GM23338 (cell line): ENCODE results near the gene BGLAP. TPM values are rescaled to one million over a fixed set of nuclear protein-coding genes. Genes with fewer than 3 reads are reported as not detected.

Source experiments
- ATAC-seq: fragments of 200-7000 bp; cut with Tn5 transposase; 3 replicates; pipeline ENCODE4 v1.9.1; 2020
- DNase-seq: peaks from one replicate; pipeline ENCODE4 v3.0.0-alpha.2; 2015; ENCODE audit warnings: low spot score
- H2AFZ ChIP-seq: fragments of 200-600 bp; sonication (generic); 2 replicates; pipeline ENCODE4 v1.8.0; 2016; ENCODE audit warnings: antibody characterized with exemption, mild to moderate bottlenecking, moderate library complexity
- H3F3A ChIP-seq: fragments of 200-600 bp; sonication (generic); replicated peaks from 2 replicates; pipeline ENCODE4 v1.8.0; 2017; ENCODE audit warnings: antibody characterized with exemption, mixed run types, low read depth
- H3K27ac ChIP-seq: fragments of 200-600 bp; sonication (generic); 2 replicates; pipeline ENCODE4 v1.6.1; 2016; ENCODE audit warnings: low read depth
- H3K27me3 ChIP-seq: fragments of 200-600 bp; sonication (generic); 2 replicates; pipeline ENCODE4 v1.8.0; 2016; ENCODE audit warnings: mild to moderate bottlenecking, mixed run types, moderate library complexity; ENCODE audit not compliant: insufficient read depth
- H3K36me3 ChIP-seq: fragments of 200-600 bp; sonication (generic); 2 replicates; pipeline ENCODE4 v1.8.0; 2016; ENCODE audit warnings: mild to moderate bottlenecking; ENCODE audit not compliant: insufficient read depth
- H3K4me1 ChIP-seq: fragments of 200-600 bp; sonication (generic); 2 replicates; pipeline ENCODE4 v1.8.0; 2016; ENCODE audit warnings: mild to moderate bottlenecking, moderate library complexity; ENCODE audit not compliant: insufficient read depth
- H3K4me2 ChIP-seq: fragments of 200-600 bp; sonication (generic); 2 replicates; pipeline ENCODE4 v1.7.1; 2017; ENCODE audit warnings: mixed run types
- H3K4me3 ChIP-seq: fragments of 200-600 bp; sonication (generic); 2 replicates; pipeline ENCODE4 v1.6.1; 2016; ENCODE audit warnings: mixed run types
- H3K79me2 ChIP-seq: fragments of 200-600 bp; sonication (generic); replicated peaks from 2 replicates; pipeline ENCODE4 v1.8.0; 2017; ENCODE audit warnings: mild to moderate bottlenecking; ENCODE audit not compliant: insufficient read depth
- H3K9me2 ChIP-seq: fragments of 200-600 bp; sonication (generic); 2 replicates; pipeline ENCODE4 v1.8.0; 2017; ENCODE audit not compliant: insufficient read depth
- H4K20me1 ChIP-seq: fragments of 200-600 bp; sonication (generic); replicated peaks from 2 replicates; pipeline ENCODE4 v1.8.0; 2017; ENCODE audit warnings: mild to moderate bottlenecking; ENCODE audit not compliant: insufficient read depth
- H3K27ac Mint-ChIP-seq: 2 replicates; pipeline ENCODE4 v1.8.0; 2020; ENCODE audit warnings: inconsistent platforms, mild to moderate bottlenecking, moderate library complexity, mixed read lengths
- H3K27me3 Mint-ChIP-seq: 3 replicates; pipeline ENCODE4 v1.8.0; 2022; ENCODE audit warnings: low read depth, mild to moderate bottlenecking, moderate library complexity, mixed read lengths, inconsistent platforms; ENCODE audit not compliant: insufficient read depth, poor library complexity
- H3K36me3 Mint-ChIP-seq: 3 replicates; pipeline ENCODE4 v1.8.0; 2021; ENCODE audit warnings: low read depth, mild to moderate bottlenecking, inconsistent platforms, moderate library complexity, mixed read lengths
- H3K4me1 Mint-ChIP-seq: 3 replicates; pipeline ENCODE4 v1.8.0; 2020; ENCODE audit warnings: mild to moderate bottlenecking, inconsistent platforms, mixed read lengths
- H3K4me3 Mint-ChIP-seq: 3 replicates; pipeline ENCODE4 v1.8.0; 2021; ENCODE audit warnings: moderate library complexity, mild to moderate bottlenecking, inconsistent platforms, mixed read lengths
- H3K9me3 Mint-ChIP-seq: 3 replicates; pipeline ENCODE4 v1.8.0; 2020; ENCODE audit warnings: moderate library complexity, mild to moderate bottlenecking, inconsistent platforms, mixed read lengths
- CREB1 ChIP-seq: fragments of 250-450 bp; sonication (Bioruptor Pico); IDR thresholded peaks from 2 replicates; pipeline ENCODE4 v1.5.0; 2020; ENCODE audit warnings: low read depth, mild to moderate bottlenecking, moderate library complexity
- CTCF ChIP-seq, 2 experiments: fragments of 200-600 bp in 1 of 2; sonication (generic) in 1 of 2; conservative IDR thresholded peaks; 2 replicates each; pipeline versions ENCODE4 v1.5.1 to v1.6.1; 2016 to 2017; ENCODE audit warnings: antibody characterized with exemption in 2 of 2, low read depth in 2 of 2, mild to moderate bottlenecking in 2 of 2, moderate library complexity in 1 of 2
- ETS1 ChIP-seq: IDR thresholded peaks from 2 replicates; pipeline ENCODE4 v1.6.1; 2016; ENCODE audit warnings: antibody characterized with exemption
- EZH2 ChIP-seq: fragments of 200-600 bp; sonication (generic); IDR thresholded peaks from one replicate; pipeline ENCODE4 v1.8.0; 2017; ENCODE audit warnings: antibody characterized with exemption, mild to moderate bottlenecking, low read depth; ENCODE audit not compliant: unreplicated experiment
- EZH2phosphoT487 ChIP-seq: fragments of 200-600 bp; sonication (generic); IDR thresholded peaks from one replicate; pipeline ENCODE4 v1.8.1; 2018; ENCODE audit warnings: antibody characterized with exemption; ENCODE audit not compliant: unreplicated experiment
- JUNB ChIP-seq: IDR thresholded peaks from one replicate; pipeline ENCODE4 v1.6.1; 2016; ENCODE audit warnings: antibody characterized with exemption; ENCODE audit not compliant: unreplicated experiment
- NANOG ChIP-seq: IDR thresholded peaks from 2 replicates; pipeline ENCODE4 v1.6.1; 2016; ENCODE audit warnings: antibody characterized with exemption, borderline replicate concordance
- POLR2AphosphoS5 ChIP-seq: IDR thresholded peaks from 2 replicates; pipeline ENCODE4 v1.6.1; 2016; ENCODE audit warnings: antibody characterized with exemption, low read depth
- REST ChIP-seq: IDR thresholded peaks from one replicate; pipeline ENCODE4 v1.6.1; 2018; ENCODE audit warnings: antibody characterized with exemption; ENCODE audit not compliant: unreplicated experiment
- STAT1 ChIP-seq: IDR thresholded peaks from one replicate; pipeline ENCODE4 v1.6.1; 2016; ENCODE audit warnings: antibody characterized with exemption; ENCODE audit not compliant: unreplicated experiment
- ZNF114 ChIP-seq: fragments of 250-450 bp; sonication (Bioruptor Pico); IDR thresholded peaks from 2 replicates; pipeline ENCODE4 v1.5.0; 2020; ENCODE audit warnings: mild to moderate bottlenecking, moderate library complexity
- ZNF331 ChIP-seq: fragments of 250-450 bp; sonication (Bioruptor Pico); IDR thresholded peaks from 2 replicates; pipeline ENCODE4 v1.5.0; 2020; ENCODE audit warnings: low read depth, mild to moderate bottlenecking, moderate library complexity
- ZNF462 ChIP-seq: fragments of 250-450 bp; sonication (Bioruptor Pico); IDR thresholded peaks from 2 replicates; pipeline ENCODE4 v1.5.0; 2020; ENCODE audit warnings: mild to moderate bottlenecking, moderate library complexity
- polyA plus RNA-seq: library from polyadenylated mRNA; unstranded; fragments of >200 nt; fragmentation: Nextera tagmentation; extraction: Ambion mirVana; gene quantifications from 2 replicates; pipeline ENCODE4 v1.2.1, GENCODE V29; 2016
- total RNA-seq: library from RNA; depleted of rRNA; stranded (reverse); fragments of >200 nt; shearing (Covaris generic); gene quantifications from 2 replicates; pipeline ENCODE4 v1.2.3, GENCODE V29; 2014

BGLAP gene
- total and polyA plus RNA-seq, 2 experiments from 2014 or later = 0.36 to 0.42 TPM

GRCh38 chr1:156284757-156285156 is 42.8 kb downstream of the BGLAP start:
- H3K36me3 ChIP-seq = 0 out of 2 replicates have a peak, but pooled peaks cover 2% of the 10 kb centered on the region
- peaks cover 25% of the 10 kb centered on the region for H3K79me2 ChIP-seq
- Mint-ChIP-seq H3K27me3 (peaks cover 9% of the 10 kb centered on the region), H3K36me3 (no peaks in the 10 kb centered on the region; the same call in 1 of the 3 replicates), H3K4me1 (peaks cover 19% of the 10 kb centered on the region), H3K27ac (no peak overlapping the region), H3K4me3 (no peak overlapping the region; the same call in 2 of the 3 replicates), H3K9me3 (no peaks in the 10 kb centered on the region)
- no peaks in the 10 kb centered on the region for H3K27me3 ChIP-seq
- no peak for DNase-seq
- H3F3A ChIP-seq = peaks cover 12% of the 10 kb centered on the region; the same call in 1 of the 2 replicates
- H3K27ac ChIP-seq = no peak overlapping the region
- ATAC-seq = no peak
- no peaks in the 10 kb centered on the region for H3K9me2 ChIP-seq
- no peak overlapping the region for H3K4me2 ChIP-seq
- H3K4me1 ChIP-seq = peaks cover 16% of the 10 kb centered on the region
- TF ChIP-seq ZNF114 (CRISPR knock-in tag) (no peak), REST (no peak), EZH2phosphoT487 (no peak), JUNB (no peak), CTCF (conservative IDR thresholded peaks at IDR 0.05; ENCODE audit: low read depth in 2 of 2) (no peak), CREB1 (CRISPR knock-in tag) (no peak), NANOG (no peak), ZNF462 (CRISPR knock-in tag) (no peak), ZNF331 (CRISPR knock-in tag) (no peak), EZH2 (no peak), POLR2AphosphoS5 (no peak), STAT1 (no peak), ETS1 (no peak)
- no peak overlapping the region for H3K4me3 ChIP-seq
- H4K20me1 ChIP-seq = peaks cover 20% of the 10 kb centered on the region
- no peak overlapping the region for H2AFZ ChIP-seq
